Common myeloid progenitor, CD34-positive (primary cell): ENCODE results near the gene RBM28.

ENCODE experiments used
- CTCF ChIA-PET: fragments of 350-600 bp; sonication (Branson Sonifier 250); formaldehyde crosslinking; loops from one replicate; lab custom pipeline; 2021; ENCODE audit warnings: antibody characterized with exemption; lab: Charles Lee
- POLR2A ChIA-PET: fragments of 350-600 bp; sonication (Branson Sonifier 250); formaldehyde crosslinking; loops from one replicate; lab custom pipeline; 2021; ENCODE audit warnings: antibody characterized with exemption; lab: Charles Lee
- DNase-seq, 3 donors: peaks; one replicate each; pipeline versions ENCODE4 v3.0.0 to v3.0.0-alpha.2; 2013
- H3K27ac ChIP-seq, 2 experiments: 1 replicate in 1 of 2; 2 replicates in 1 of 2; pipeline ENCODE4 v1.7.0; 2013; ENCODE audit warnings: inconsistent platforms in 2 of 2, low read length in 2 of 2, mild to moderate bottlenecking in 2 of 2, low read depth in 1 of 2, moderate library complexity in 1 of 2; ENCODE audit not compliant: severe bottlenecking in 2 of 2, insufficient read depth in 1 of 2, poor library complexity in 1 of 2
- H3K27me3 ChIP-seq, 5 experiments: replicated peaks in 2 of 5; 1 replicate in 3 of 5; 2 replicates in 2 of 5; pipeline versions ENCODE4 v1.6.1 to v1.7.0; 2013; ENCODE audit warnings: low read length in 4 of 5, mild to moderate bottlenecking in 2 of 5, moderate library complexity in 2 of 5, inconsistent platforms in 1 of 5; ENCODE audit not compliant: insufficient read depth in 5 of 5, control insufficient read depth in 4 of 5
- H3K36me3 ChIP-seq, 4 experiments: 1 replicate in 2 of 4; 2 replicates in 2 of 4; pipeline versions ENCODE4 v1.6.1 to v1.7.0; 2013; ENCODE audit warnings: low read length in 3 of 4, control low read depth in 1 of 4, mild to moderate bottlenecking in 1 of 4; ENCODE audit not compliant: control insufficient read depth in 4 of 4, insufficient read depth in 4 of 4
- H3K4me1 ChIP-seq, 4 experiments: 1 replicate in 3 of 4; 2 replicates in 1 of 4; pipeline versions ENCODE4 v1.6.1 to v1.7.1; 2013; ENCODE audit warnings: low read length in 3 of 4, mild to moderate bottlenecking in 3 of 4, control low read depth in 1 of 4, inconsistent platforms in 1 of 4, moderate library complexity in 1 of 4; ENCODE audit not compliant: control insufficient read depth in 4 of 4, insufficient read depth in 4 of 4; ENCODE audit errors: control extremely low read depth in 1 of 4
- H3K4me3 ChIP-seq, 7 experiments: 1 replicate in 4 of 7; 2 replicates in 3 of 7; pipeline versions ENCODE4 v1.5.1 to v1.7.0; 2013; ENCODE audit warnings: mild to moderate bottlenecking in 7 of 7, low read length in 6 of 7, moderate library complexity in 6 of 7, inconsistent platforms in 2 of 7, low read depth in 2 of 7, control low read depth in 1 of 7; ENCODE audit not compliant: insufficient read depth in 4 of 7, control insufficient read depth in 1 of 7; ENCODE audit errors: extremely low read depth in 1 of 7
- H3K9me3 ChIP-seq, 5 experiments: 1 replicate in 4 of 5; 2 replicates in 1 of 5; pipeline versions ENCODE4 v1.6.1 to v1.7.1; 2013; ENCODE audit warnings: low read length in 4 of 5, mild to moderate bottlenecking in 2 of 5, inconsistent platforms in 1 of 5, low read depth in 1 of 5, moderate library complexity in 1 of 5; ENCODE audit not compliant: control insufficient read depth in 4 of 5, insufficient read depth in 2 of 5; ENCODE audit errors: control extremely low read depth in 1 of 5
- WGBS: methylation state at CpG from one replicate; pipeline ENCODE4 v1.1.5; 2013; ENCODE audit not compliant: insufficient coverage; 5-methylcytosine and 5-hydroxymethylcytosine counted together

Gene RBM28

GRCh38 chr7:128363261-128363721 lies 19.6 kb upstream of the RBM28 start:
- 100% methylated on average over 1 of the region's 6 CpGs for WGBS
- no peak overlapping the region for H3K4me3 ChIP-seq
- no peak for DNase-seq
- H3K27ac ChIP-seq, result no peak overlapping the region
- H3K9me3 ChIP-seq, result no peaks in the 10 kb centered on the region
- ChIA-PET POLR2A (no interaction called here), CTCF (interaction anchor here (1.9 to 67.2 kb wide), 2 partner anchors 15 to 46 kb away, joined by 13 to 1829 read pairs; partner anchors contain the start of gene IMPDH1)
- peaks cover 0 to 20% (median 19%) of the 10 kb centered on the region in 4 experiments for H3K4me1 ChIP-seq
- H3K27me3 ChIP-seq, result peaks cover 11 to 50% (median 25%) of the 10 kb centered on the region in 5 experiments
- no peaks in the 10 kb centered on the region for H3K36me3 ChIP-seq

- WGBS, result 93% methylated on average over 4 of the region's 4 CpGs
- CTCF ChIA-PET, result interaction anchor here (1.2 to 67.2 kb wide), 4 partner anchors 11 to 47 kb away, joined by 4 to 1829 read pairs (median 10); partner anchors contain the start of gene IMPDH1
- H3K27ac ChIP-seq, result no peak overlapping the region
- H3K4me1 ChIP-seq, result peaks cover 3 to 20% (median 19%) of the 10 kb centered on the region in 4 experiments
- POLR2A ChIA-PET, result no interaction called here
- no peaks in the 10 kb centered on the region for H3K9me3 ChIP-seq
- peaks cover 11 to 51% (median 25%) of the 10 kb centered on the region in 5 experiments for H3K27me3 ChIP-seq
- H3K4me3 ChIP-seq, result no peak overlapping the region
- H3K36me3 ChIP-seq, result no peaks in the 10 kb centered on the region
- DNase-seq, result peak in 1 of 3 donors; percentile 33
Measured at GRCh38 chr7:128362670-128363069, 19.0 kb upstream of the RBM28 start.

GRCh38 chr7:128361411-128362379 lies 18.0 kb upstream of the RBM28 start, which contains the start of gene PRRT4:
Gene PRRT4, minus strand, starts transcription at chr7:128361690.
- H3K27me3 ChIP-seq, result peaks cover 11 to 54% (median 25%) of the 10 kb centered on the region in 5 experiments
- peak; percentile 34 to 71 (median 59) for DNase-seq
- no peaks in the 10 kb centered on the region for H3K36me3 ChIP-seq
- under 1% methylated on average over 69 of the region's 88 CpGs for whole genome bisulfite sequencing
- peak within 1 kb of the TSS in 6 of 7 experiments; percentile 30 to 75 (median 63) for H3K4me3 ChIP-seq
- H3K27ac ChIP-seq, result no peak within 1 kb of the TSS
- no peaks in the 10 kb centered on the region for H3K9me3 ChIP-seq
- ChIA-PET POLR2A (interaction anchor here (1.0 kb wide), 1 partner anchor 12 kb away, joined by 4 read pairs; no protein-coding TSS in a partner anchor), CTCF (interaction anchor here (1.2 to 67.2 kb wide), 6 partner anchors 11 to 47 kb away, joined by 4 to 1829 read pairs (median 10); partner anchors contain the start of gene IMPDH1)
- peaks cover 3 to 20% (median 19%) of the 10 kb centered on the region in 4 experiments for H3K4me1 ChIP-seq

GRCh38 chr7:128360359-128360678 lies 16.6 kb upstream of the RBM28 start:
- 63% methylated on average over 2 of the region's 9 CpGs for WGBS
- peaks cover 11 to 47% (median 25%) of the 10 kb centered on the region in 5 experiments for H3K27me3 ChIP-seq
- POLR2A ChIA-PET, result no interaction called here
- peak overlapping the region in 5 of 7 experiments; percentile 16 to 75 (median 63) for H3K4me3 ChIP-seq
- H3K36me3 ChIP-seq, result no peaks in the 10 kb centered on the region
- H3K4me1 ChIP-seq, result peaks cover 3 to 20% (median 19%) of the 10 kb centered on the region in 4 experiments
- DNase-seq, result no peak
- CTCF ChIA-PET, result interaction anchor here (1.8 to 67.2 kb wide), 3 partner anchors 9 to 49 kb away, joined by 6 to 1829 read pairs (median 14); partner anchors contain the start of gene IMPDH1
- H3K9me3 ChIP-seq, result no peaks in the 10 kb centered on the region
- no peak overlapping the region for H3K27ac ChIP-seq

- 94% methylated on average over 3 of the region's 4 CpGs for WGBS
- H3K27me3 ChIP-seq, result peaks cover 11 to 47% (median 25%) of the 10 kb centered on the region in 5 experiments
- H3K9me3 ChIP-seq, result no peaks in the 10 kb centered on the region
- peaks cover 3 to 20% (median 19%) of the 10 kb centered on the region in 4 experiments for H3K4me1 ChIP-seq
- H3K4me3 ChIP-seq, result peak overlapping the region in 1 of 7 experiments; percentile 32
- CTCF ChIA-PET, result interaction anchor here (1.8 to 67.2 kb wide), 3 partner anchors 9 to 49 kb away, joined by 6 to 1829 read pairs (median 14); partner anchors contain the start of gene IMPDH1
- no peaks in the 10 kb centered on the region for H3K36me3 ChIP-seq
- DNase-seq, result no peak
- H3K27ac ChIP-seq, result no peak overlapping the region
- POLR2A ChIA-PET, result no interaction called here
Measured at GRCh38 chr7:128359939-128360338, 16.2 kb upstream of the RBM28 start.

- no peaks in the 10 kb centered on the region for H3K36me3 ChIP-seq
- CTCF ChIA-PET, result interaction anchor here (0.9 to 67.2 kb wide), 4 partner anchors 9 to 50 kb away, joined by 3 to 1829 read pairs (median 14); partner anchors contain the start of gene IMPDH1
- H3K4me1 ChIP-seq, result peaks cover 3 to 20% (median 19%) of the 10 kb centered on the region in 4 experiments
- H3K4me3 ChIP-seq, result no peak overlapping the region
- 98% methylated on average over 12 of the region's 12 CpGs for WGBS
- no peak for DNase-seq
- H3K27ac ChIP-seq, result no peak overlapping the region
- H3K9me3 ChIP-seq, result no peaks in the 10 kb centered on the region
- peaks cover 7 to 46% (median 23%) of the 10 kb centered on the region in 5 experiments for H3K27me3 ChIP-seq
- POLR2A ChIA-PET, result no interaction called here
Measured at GRCh38 chr7:128359336-128359735, 15.6 kb upstream of the RBM28 start.
